ENCODE measurements around the gene NEDD4L.

DNA sequence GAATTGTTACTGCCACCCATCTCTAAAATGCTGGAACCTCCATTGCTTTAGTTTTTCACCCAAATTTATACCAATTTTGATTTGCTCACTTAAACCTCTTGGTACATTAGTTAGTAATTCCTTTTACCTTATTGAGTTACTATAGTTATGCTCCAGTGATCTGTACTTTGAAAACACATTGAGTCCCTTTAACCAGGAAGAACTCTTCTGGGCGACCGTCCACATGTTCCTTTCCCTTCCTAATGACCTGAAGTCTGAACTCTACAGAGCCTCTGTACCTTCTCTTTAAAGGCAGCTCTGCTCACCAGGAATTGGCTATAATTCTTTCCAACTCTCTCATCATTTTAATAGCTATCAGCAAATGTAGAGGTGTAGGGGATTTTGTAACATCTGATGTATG lies 290.0 kb downstream of the NEDD4L start:
- TF ChIP-seq, protein P1, sequence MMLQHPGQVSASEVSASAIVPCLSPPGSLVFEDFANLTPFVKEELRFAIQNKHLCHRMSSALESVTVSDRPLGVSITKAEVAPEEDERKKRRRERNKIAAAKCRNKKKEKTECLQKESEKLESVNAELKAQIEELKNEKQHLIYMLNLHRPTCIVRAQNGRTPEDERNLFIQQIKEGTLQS (IDR thresholded peaks at IDR 0.05) = no peak
- TF ChIP-seq, protein P2, sequence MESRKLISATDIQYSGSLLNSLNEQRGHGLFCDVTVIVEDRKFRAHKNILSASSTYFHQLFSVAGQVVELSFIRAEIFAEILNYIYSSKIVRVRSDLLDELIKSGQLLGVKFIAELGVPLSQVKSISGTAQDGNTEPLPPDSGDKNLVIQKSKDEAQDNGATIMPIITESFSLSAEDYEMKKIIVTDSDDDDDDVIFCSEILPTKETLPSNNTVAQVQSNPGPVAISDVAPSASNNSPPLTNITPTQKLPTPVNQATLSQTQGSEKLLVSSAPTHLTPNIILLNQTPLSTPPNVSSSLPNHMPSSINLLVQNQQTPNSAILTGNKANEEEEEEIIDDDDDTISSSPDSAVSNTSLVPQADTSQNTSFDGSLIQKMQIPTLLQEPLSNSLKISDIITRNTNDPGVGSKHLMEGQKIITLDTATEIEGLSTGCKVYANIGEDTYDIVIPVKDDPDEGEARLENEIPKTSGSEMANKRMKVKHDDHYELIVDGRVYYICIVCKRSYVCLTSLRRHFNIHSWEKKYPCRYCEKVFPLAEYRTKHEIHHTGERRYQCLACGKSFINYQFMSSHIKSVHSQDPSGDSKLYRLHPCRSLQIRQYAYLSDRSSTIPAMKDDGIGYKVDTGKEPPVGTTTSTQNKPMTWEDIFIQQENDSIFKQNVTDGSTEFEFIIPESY (IDR thresholded peaks at IDR 0.05) = no peak
- TF ChIP-seq RXRA (IDR thresholded peaks at IDR 0.05) (no peak), GABPA (IDR thresholded peaks at IDR 0.05 in 1 of 2, conservative IDR thresholded peaks at IDR 0.05 in 1 of 2) (no peak), TAF1 (conservative IDR thresholded peaks at IDR 0.05) (no peak), SP1 (IDR thresholded peaks at IDR 0.05) (no peak)
- TF ChIP-seq, protein P3, sequence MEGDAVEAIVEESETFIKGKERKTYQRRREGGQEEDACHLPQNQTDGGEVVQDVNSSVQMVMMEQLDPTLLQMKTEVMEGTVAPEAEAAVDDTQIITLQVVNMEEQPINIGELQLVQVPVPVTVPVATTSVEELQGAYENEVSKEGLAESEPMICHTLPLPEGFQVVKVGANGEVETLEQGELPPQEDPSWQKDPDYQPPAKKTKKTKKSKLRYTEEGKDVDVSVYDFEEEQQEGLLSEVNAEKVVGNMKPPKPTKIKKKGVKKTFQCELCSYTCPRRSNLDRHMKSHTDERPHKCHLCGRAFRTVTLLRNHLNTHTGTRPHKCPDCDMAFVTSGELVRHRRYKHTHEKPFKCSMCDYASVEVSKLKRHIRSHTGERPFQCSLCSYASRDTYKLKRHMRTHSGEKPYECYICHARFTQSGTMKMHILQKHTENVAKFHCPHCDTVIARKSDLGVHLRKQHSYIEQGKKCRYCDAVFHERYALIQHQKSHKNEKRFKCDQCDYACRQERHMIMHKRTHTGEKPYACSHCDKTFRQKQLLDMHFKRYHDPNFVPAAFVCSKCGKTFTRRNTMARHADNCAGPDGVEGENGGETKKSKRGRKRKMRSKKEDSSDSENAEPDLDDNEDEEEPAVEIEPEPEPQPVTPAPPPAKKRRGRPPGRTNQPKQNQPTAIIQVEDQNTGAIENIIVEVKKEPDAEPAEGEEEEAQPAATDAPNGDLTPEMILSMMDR (IDR thresholded peaks at IDR 0.05; ENCODE audit: low read depth, low read length, missing input control) = no peak
- TF ChIP-seq, protein P4, sequence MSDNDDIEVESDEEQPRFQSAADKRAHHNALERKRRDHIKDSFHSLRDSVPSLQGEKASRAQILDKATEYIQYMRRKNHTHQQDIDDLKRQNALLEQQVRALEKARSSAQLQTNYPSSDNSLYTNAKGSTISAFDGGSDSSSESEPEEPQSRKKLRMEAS (IDR thresholded peaks at IDR 0.05) = no peak

Data from liver (tissue), 3 donors.